ENCODE measurements around the gene BRD7. TPM values are rescaled to one million over a fixed set of nuclear protein-coding genes. Genes with fewer than 3 reads are reported as not detected.

BRD7 gene
- polyA plus RNA-seq, 3 donors, result 11.4 to 33.0 (median 21.2) TPM

DNA sequence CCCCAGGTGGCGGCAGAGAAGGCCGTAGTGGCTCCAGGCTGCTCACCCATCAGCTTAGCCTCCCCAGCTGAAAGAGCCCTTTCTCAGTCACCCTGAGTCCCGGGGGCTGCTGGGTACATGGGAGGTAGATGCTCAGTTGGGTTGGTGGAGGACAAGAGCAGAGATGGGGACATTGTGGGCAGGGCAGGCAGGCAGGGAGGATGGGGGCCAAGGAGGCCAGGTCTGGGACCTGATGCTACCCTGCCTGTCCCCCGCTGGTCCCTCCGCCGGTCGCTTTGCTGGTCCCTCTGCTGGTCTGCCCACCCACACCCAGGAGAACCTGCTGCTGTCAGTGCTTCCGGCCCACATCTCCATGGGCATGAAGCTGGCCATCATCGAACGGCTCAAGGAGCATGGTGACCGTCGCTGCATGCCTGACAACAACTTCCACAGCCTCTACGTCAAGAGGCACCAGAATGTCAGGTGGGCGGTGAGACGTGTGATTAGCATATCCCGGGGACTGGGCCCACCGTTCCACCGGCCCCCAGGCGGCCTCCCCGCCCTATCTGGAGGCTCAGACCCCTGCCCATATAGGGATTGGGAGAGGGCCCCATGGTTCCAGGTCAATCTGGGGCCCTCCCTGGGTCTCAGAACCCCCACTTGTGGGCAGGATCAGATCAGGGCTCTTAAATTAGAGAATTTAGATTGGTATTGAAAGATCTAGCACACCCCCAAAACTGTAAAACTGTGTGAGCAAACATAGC, 75.6 kb downstream of the BRD7 start:
- intact Hi-C loops (cut with micrococcal nuclease), result no loop called here
- WGBS (ENCODE audit: insufficient coverage), result 98% methylated on average over 11 of the region's 20 CpGs
- Mint-ChIP-seq H3K9me3 (no peaks in the 10 kb centered on the region), H3K27ac (peak overlapping the region in 4 of 7 donors; percentile 2 to 75 (median 55)), H3K27me3 (ENCODE audit: low read depth in 3 of 3) (no peaks in the 10 kb centered on the region), H3K4me1 (peaks cover 2% of the 10 kb centered on the region), H3K36me3 (peaks cover 79 to 97% of the 10 kb centered on the region in 2 donors), H3K4me3 (no peak overlapping the region)
- TF ChIP-seq, protein P1, sequence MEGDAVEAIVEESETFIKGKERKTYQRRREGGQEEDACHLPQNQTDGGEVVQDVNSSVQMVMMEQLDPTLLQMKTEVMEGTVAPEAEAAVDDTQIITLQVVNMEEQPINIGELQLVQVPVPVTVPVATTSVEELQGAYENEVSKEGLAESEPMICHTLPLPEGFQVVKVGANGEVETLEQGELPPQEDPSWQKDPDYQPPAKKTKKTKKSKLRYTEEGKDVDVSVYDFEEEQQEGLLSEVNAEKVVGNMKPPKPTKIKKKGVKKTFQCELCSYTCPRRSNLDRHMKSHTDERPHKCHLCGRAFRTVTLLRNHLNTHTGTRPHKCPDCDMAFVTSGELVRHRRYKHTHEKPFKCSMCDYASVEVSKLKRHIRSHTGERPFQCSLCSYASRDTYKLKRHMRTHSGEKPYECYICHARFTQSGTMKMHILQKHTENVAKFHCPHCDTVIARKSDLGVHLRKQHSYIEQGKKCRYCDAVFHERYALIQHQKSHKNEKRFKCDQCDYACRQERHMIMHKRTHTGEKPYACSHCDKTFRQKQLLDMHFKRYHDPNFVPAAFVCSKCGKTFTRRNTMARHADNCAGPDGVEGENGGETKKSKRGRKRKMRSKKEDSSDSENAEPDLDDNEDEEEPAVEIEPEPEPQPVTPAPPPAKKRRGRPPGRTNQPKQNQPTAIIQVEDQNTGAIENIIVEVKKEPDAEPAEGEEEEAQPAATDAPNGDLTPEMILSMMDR (IDR thresholded peaks at IDR 0.05), result no peak
- H3K4me1 ChIP-seq (ENCODE audit: control insufficient read depth in 1 of 2, insufficient read depth in 2 of 2, low read length in 2 of 2), result no peaks in the 10 kb centered on the region
- H3K9ac ChIP-seq (ENCODE audit: insufficient read depth, low read length, poor library complexity, severe bottlenecking), result no peak overlapping the region
- peaks cover 91 to 100% of the 10 kb centered on the region in 2 donors for H3K36me3 ChIP-seq (replicated peaks in 1 of 2; ENCODE audit: control insufficient read depth in 1 of 2, insufficient read depth in 2 of 2, low read length in 2 of 2)
- H3K27ac ChIP-seq (ENCODE audit: low read depth in 1 of 2, low read length in 2 of 2), result peak overlapping the region in 1 of 2 donors; percentile 32
- no peaks in the 10 kb centered on the region for H3K9me3 ChIP-seq (replicated peaks in 1 of 2; ENCODE audit: control insufficient read depth in 1 of 2, insufficient read depth in 1 of 2, low read length in 2 of 2)
- H3K4me3 ChIP-seq (replicated peaks in 1 of 3; ENCODE audit: low read depth in 2 of 3, low read length in 3 of 3), result no peak overlapping the region
- no peaks in the 10 kb centered on the region for H3K27me3 ChIP-seq (ENCODE audit: control insufficient read depth in 2 of 2, insufficient read depth in 2 of 2, low read length in 2 of 2)
- no peak overlapping the region for H3K4me2 ChIP-seq (replicated peaks; ENCODE audit: extremely low read depth, low read length, poor library complexity, severe bottlenecking)
- H4K20me1 ChIP-seq (ENCODE audit: insufficient read depth, low read length), result peaks cover 100% of the 10 kb centered on the region
- peaks cover 93% of the 10 kb centered on the region for H3K79me2 ChIP-seq (ENCODE audit: insufficient read depth, low read length)
- DNase-seq, result no peak
- no peak overlapping the region for H2AFZ ChIP-seq (ENCODE audit: insufficient read depth, low read depth, low read length, poor library complexity, severe bottlenecking)

DNA sequence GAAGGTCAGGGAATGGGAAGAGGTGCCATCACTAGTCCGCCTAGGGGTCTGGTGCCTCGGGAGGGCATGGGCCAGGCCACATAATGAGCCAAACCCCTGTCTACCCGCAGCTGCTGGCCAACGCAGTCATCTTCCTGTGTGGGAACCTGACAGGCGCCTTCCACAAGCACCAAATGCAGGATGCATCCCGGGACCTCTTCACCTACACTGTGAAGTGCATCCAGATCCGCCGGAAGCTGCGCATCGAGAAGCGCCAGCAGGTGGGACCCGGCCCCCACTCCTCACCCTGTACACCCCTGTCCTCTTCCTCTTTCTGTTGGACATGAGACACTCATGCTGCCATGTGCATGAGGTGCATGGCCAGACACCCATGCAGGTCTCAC, 76.2 kb downstream of the BRD7 start:
- WGBS (ENCODE audit: insufficient coverage), result 92% methylated on average over 12 of the region's 12 CpGs
- TF ChIP-seq, protein P1 (IDR thresholded peaks at IDR 0.05), result no peak

More for the DNA sequence above, 76.2 kb downstream of the BRD7 start:
- peaks cover 0 to 3% of the 10 kb centered on the region in 2 donors for H3K4me1 ChIP-seq (ENCODE audit: control insufficient read depth in 1 of 2, insufficient read depth in 2 of 2, low read length in 2 of 2)
- H3K36me3 Mint-ChIP-seq, result peaks cover 80 to 97% of the 10 kb centered on the region in 2 donors
- H2AFZ ChIP-seq (ENCODE audit: insufficient read depth, low read depth, low read length, poor library complexity, severe bottlenecking), result no peak overlapping the region
- intact Hi-C loops (cut with micrococcal nuclease), result no loop called here
- H3K27me3 Mint-ChIP-seq (ENCODE audit: low read depth in 3 of 3), result no peaks in the 10 kb centered on the region
- H3K9me3 ChIP-seq (replicated peaks in 1 of 2; ENCODE audit: control insufficient read depth in 1 of 2, insufficient read depth in 1 of 2, low read length in 2 of 2), result no peaks in the 10 kb centered on the region
- no peak for DNase-seq
- no peak overlapping the region for H3K9ac ChIP-seq (ENCODE audit: insufficient read depth, low read length, poor library complexity, severe bottlenecking)
- H3K4me1 Mint-ChIP-seq, result peaks cover 4% of the 10 kb centered on the region
- H3K27ac ChIP-seq (ENCODE audit: low read depth in 1 of 2, low read length in 2 of 2), result peak overlapping the region in 1 of 2 donors; percentile 1
- H3K4me3 ChIP-seq (replicated peaks in 1 of 3; ENCODE audit: low read depth in 2 of 3, low read length in 3 of 3), result no peak overlapping the region
- peaks cover 91 to 100% of the 10 kb centered on the region in 2 donors for H3K36me3 ChIP-seq (replicated peaks in 1 of 2; ENCODE audit: control insufficient read depth in 1 of 2, insufficient read depth in 2 of 2, low read length in 2 of 2)
- peaks cover 100% of the 10 kb centered on the region for H4K20me1 ChIP-seq (ENCODE audit: insufficient read depth, low read length)
- peaks cover 93% of the 10 kb centered on the region for H3K79me2 ChIP-seq (ENCODE audit: insufficient read depth, low read length)
- peak overlapping the region in 2 of 7 donors; percentile 27 to 50 for H3K27ac Mint-ChIP-seq
- no peak overlapping the region for H3K4me3 Mint-ChIP-seq
- no peaks in the 10 kb centered on the region for H3K9me3 Mint-ChIP-seq
- no peaks in the 10 kb centered on the region for H3K27me3 ChIP-seq (ENCODE audit: control insufficient read depth in 2 of 2, insufficient read depth in 2 of 2, low read length in 2 of 2)
- no peak overlapping the region for H3K4me2 ChIP-seq (replicated peaks; ENCODE audit: extremely low read depth, low read length, poor library complexity, severe bottlenecking)
